ENCODE measurements around the gene C2CD4C.
"Not testable (repeated sequence)": the region's sequence is repeated elsewhere in the genome, so short reads cannot be mapped to it uniquely, and the experiment has no call there.

The C2CD4C gene

GRCh38 chr19:438416-438958 is 29.5 kb upstream of the C2CD4C start:
- DNase-seq (ENCODE audit: low read depth), result no peak

GRCh38 chr19:437041-437440 is 28.1 kb upstream of the C2CD4C start:
- no peak for DNase-seq (ENCODE audit: low read depth)

- no peak for DNase-seq (ENCODE audit: low read depth)
Observed at GRCh38 chr19:436413-436950, 27.5 kb upstream of the C2CD4C start.

GRCh38 chr19:435707-436412 is 26.9 kb upstream of the C2CD4C start:
- DNase-seq (ENCODE audit: low read depth), result no peak

- DNase-seq (ENCODE audit: low read depth), result no peak
Observed at GRCh38 chr19:435056-435706, 26.2 kb upstream of the C2CD4C start.

- no peak for DNase-seq (ENCODE audit: low read depth)
Observed at GRCh38 chr19:434152-434960, 25.4 kb upstream of the C2CD4C start.

- no peak for DNase-seq (ENCODE audit: low read depth)
Observed at GRCh38 chr19:430701-431100, 21.8 kb upstream of the C2CD4C start.

- no peak for DNase-seq (ENCODE audit: low read depth)
Observed at GRCh38 chr19:428149-428548, 19.2 kb upstream of the C2CD4C start.

GRCh38 chr19:427675-428074 is 18.7 kb upstream of the C2CD4C start:
- not testable (repeated sequence) for DNase-seq (ENCODE audit: low read depth)

- DNase-seq (ENCODE audit: low read depth), result no peak
Observed at GRCh38 chr19:426725-427445, 17.9 kb upstream of the C2CD4C start.

- DNase-seq (ENCODE audit: low read depth), result no peak
Observed at GRCh38 chr19:425056-425455, 16.1 kb upstream of the C2CD4C start.

GRCh38 chr19:424546-424945 is 15.6 kb upstream of the C2CD4C start:
- no peak for DNase-seq (ENCODE audit: low read depth)

- no peak for DNase-seq (ENCODE audit: low read depth)
Observed at GRCh38 chr19:423691-424466, 14.9 kb upstream of the C2CD4C start.

GRCh38 chr19:422917-423226 is 13.9 kb upstream of the C2CD4C start:
- not testable (repeated sequence) for DNase-seq (ENCODE audit: low read depth)

GRCh38 chr19:422213-422916 is 13.4 kb upstream of the C2CD4C start:
- DNase-seq (ENCODE audit: low read depth), result no peak

GRCh38 chr19:419721-420515 is 11.0 kb upstream of the C2CD4C start:
- no peak for DNase-seq (ENCODE audit: low read depth)

- no peak for DNase-seq (ENCODE audit: low read depth)
Observed at GRCh38 chr19:418761-419671, 10.1 kb upstream of the C2CD4C start.

- no peak for DNase-seq (ENCODE audit: low read depth)
Observed at GRCh38 chr19:416416-416815, 7.5 kb upstream of the C2CD4C start.

GRCh38 chr19:415292-415691 is 6.3 kb upstream of the C2CD4C start:
- DNase-seq (ENCODE audit: low read depth), result no peak
